Keratinocyte (primary cell): ENCODE data around the gene SEPHS2. TPM values are rescaled to one million over a fixed set of nuclear protein-coding genes. Genes with fewer than 3 reads are reported as not detected.

Experiments
- DNase-seq: peaks from one replicate; pipeline ENCODE4 v3.0.0-alpha.2; 2011; ENCODE audit warnings: low read depth, missing footprints, low spot score
- FAIRE-seq: peaks from 2 replicates; lab custom pipeline; 2011; peaks lifted over from hg19 to GRCh38; lab: Jason Lieb, UNC
- H2AFZ ChIP-seq: 2 replicates; pipeline ENCODE4 v1.6.0; 2012; ENCODE audit warnings: low read length, control low read depth, inconsistent platforms; ENCODE audit not compliant: control insufficient read depth
- H3K27ac ChIP-seq: 2 replicates; pipeline ENCODE4 v1.5.1; 2011; ENCODE audit warnings: low read length; ENCODE audit not compliant: control insufficient read depth, insufficient read depth
- H3K27me3 ChIP-seq: 3 replicates; pipeline ENCODE4 v1.6.0; 2011; ENCODE audit warnings: low read length; ENCODE audit not compliant: control insufficient read depth, insufficient read depth; ENCODE audit errors: extremely low read depth
- H3K36me3 ChIP-seq, 2 experiments: 2 replicates in 1 of 2; 3 replicates in 1 of 2; pipeline ENCODE4 v1.5.1; 2011; ENCODE audit warnings: low read length in 2 of 2, mild to moderate bottlenecking in 1 of 2; ENCODE audit not compliant: control insufficient read depth in 2 of 2, insufficient read depth in 2 of 2; ENCODE audit errors: extremely low read depth in 1 of 2
- H3K4me1 ChIP-seq: 3 replicates; pipeline ENCODE4 v1.5.1; 2011; ENCODE audit warnings: low read length; ENCODE audit not compliant: control insufficient read depth, insufficient read depth; ENCODE audit errors: extremely low read depth
- H3K4me2 ChIP-seq: 3 replicates; pipeline ENCODE4 v1.6.0; 2011; ENCODE audit warnings: low read depth, low read length; ENCODE audit not compliant: control insufficient read depth, insufficient read depth; ENCODE audit errors: extremely low read depth
- H3K4me3 ChIP-seq, 3 experiments: fragments of 200-600 bp in 1 of 3; sonication (generic) in 1 of 3; 2 replicates in 2 of 3; 3 replicates in 1 of 3; pipeline ENCODE4 v1.5.1; 2011 to 2016; ENCODE audit warnings: low read length in 3 of 3, mild to moderate bottlenecking in 3 of 3, control low read depth in 2 of 3, inconsistent platforms in 1 of 3, low read depth in 1 of 3, mixed read lengths in 1 of 3, mixed run types in 1 of 3, moderate library complexity in 1 of 3; ENCODE audit not compliant: control insufficient read depth in 2 of 3, insufficient read depth in 2 of 3; ENCODE audit errors: extremely low read depth in 1 of 3
- H3K79me2 ChIP-seq: 2 replicates; pipeline ENCODE4 v1.6.0; 2012; ENCODE audit warnings: low read length; ENCODE audit not compliant: control insufficient read depth, insufficient read depth
- H3K9ac ChIP-seq: 3 replicates; pipeline ENCODE4 v1.6.0; 2011; ENCODE audit warnings: low read length; ENCODE audit not compliant: control insufficient read depth, insufficient read depth; ENCODE audit errors: extremely low read depth
- H3K9me1 ChIP-seq: 3 replicates; pipeline ENCODE4 v1.6.0; 2011; ENCODE audit warnings: low read length; ENCODE audit not compliant: control insufficient read depth, insufficient read depth; ENCODE audit errors: extremely low read depth
- H3K9me3 ChIP-seq: 2 replicates; pipeline ENCODE4 v1.5.1; 2012; ENCODE audit warnings: low read depth, low read length; ENCODE audit not compliant: control insufficient read depth
- H4K20me1 ChIP-seq: 3 replicates; pipeline ENCODE4 v1.6.0; 2011; ENCODE audit warnings: low read length; ENCODE audit not compliant: control insufficient read depth, insufficient read depth; ENCODE audit errors: extremely low read depth
- EZH2 ChIP-seq: IDR thresholded peaks from one replicate; pipeline ENCODE4 v1.6.1; 2012; ENCODE audit warnings: inconsistent platforms, mild to moderate bottlenecking, low read length, moderate library complexity
- dilution Hi-C: fragments of 300-500 bp; cut with MboI; formaldehyde crosslinking; loops from one replicate; pipeline ENCODE4 v1.7.0; 2020; ENCODE audit warnings: low sequenced_read_pairs; ENCODE audit not compliant: extremely low pct_ligation_motif_present
- polyA plus RNA-seq, 5 experiments: library from polyadenylated mRNA; depleted of rRNA in 3 of 5; stranded (reverse) in 3 of 5; stranded (forward) in 1 of 5; unstranded in 1 of 5; fragments of >200 nt; gene quantifications; 1 replicate in 1 of 5; 2 replicates in 3 of 5; 3 replicates in 1 of 5; pipeline versions ENCODE4 v1.2.1 to v1.2.3, GENCODE V29; 2011 to 2012; ENCODE audit warnings: missing spikeins in 2 of 5, low read depth in 1 of 5, low replicate concordance in 1 of 5
- TF ChIP-seq, protein P1 (sequence below), 3 experiments: IDR thresholded peaks in 1 of 3; conservative IDR thresholded peaks in 1 of 3; optimal IDR thresholded peaks in 1 of 3; 2 replicates in 2 of 3; 3 replicates in 1 of 3; pipeline versions ENCODE3 to v1.5.1; 2011; ENCODE audit warnings: low read length in 3 of 3, mild to moderate bottlenecking in 3 of 3, moderate library complexity in 2 of 3, control low read depth in 1 of 3, inconsistent platforms in 1 of 3; ENCODE audit not compliant: insufficient read depth in 2 of 3; ENCODE audit errors: extremely low read depth in 1 of 3

Gene SEPHS2
- polyA plus RNA-seq, 1 donor (not counting 4 experiments of a cell fraction or from before 2014, with no cell fraction given) = 36.5 TPM

DNA sequence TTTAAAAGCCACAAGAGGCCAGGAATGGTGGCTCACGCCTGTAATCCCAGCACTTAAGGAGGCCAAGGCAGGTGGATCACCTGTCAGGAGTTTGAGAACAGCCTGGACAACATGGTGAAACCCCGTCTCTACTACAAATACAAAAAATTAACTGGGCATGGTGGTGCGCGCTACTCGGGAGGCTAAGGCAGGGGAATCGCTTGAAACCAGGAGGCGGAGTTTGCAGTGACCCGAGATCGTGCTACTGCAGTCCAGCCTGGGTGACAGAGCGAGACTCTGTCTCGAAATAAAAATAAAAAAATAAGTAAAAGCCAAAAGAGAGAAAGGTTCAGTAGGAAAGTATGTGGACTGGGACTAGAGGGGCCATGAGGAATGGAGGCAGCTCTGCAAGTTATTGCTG lies 13.8 kb upstream of the SEPHS2 start:
- TF ChIP-seq, protein P1, sequence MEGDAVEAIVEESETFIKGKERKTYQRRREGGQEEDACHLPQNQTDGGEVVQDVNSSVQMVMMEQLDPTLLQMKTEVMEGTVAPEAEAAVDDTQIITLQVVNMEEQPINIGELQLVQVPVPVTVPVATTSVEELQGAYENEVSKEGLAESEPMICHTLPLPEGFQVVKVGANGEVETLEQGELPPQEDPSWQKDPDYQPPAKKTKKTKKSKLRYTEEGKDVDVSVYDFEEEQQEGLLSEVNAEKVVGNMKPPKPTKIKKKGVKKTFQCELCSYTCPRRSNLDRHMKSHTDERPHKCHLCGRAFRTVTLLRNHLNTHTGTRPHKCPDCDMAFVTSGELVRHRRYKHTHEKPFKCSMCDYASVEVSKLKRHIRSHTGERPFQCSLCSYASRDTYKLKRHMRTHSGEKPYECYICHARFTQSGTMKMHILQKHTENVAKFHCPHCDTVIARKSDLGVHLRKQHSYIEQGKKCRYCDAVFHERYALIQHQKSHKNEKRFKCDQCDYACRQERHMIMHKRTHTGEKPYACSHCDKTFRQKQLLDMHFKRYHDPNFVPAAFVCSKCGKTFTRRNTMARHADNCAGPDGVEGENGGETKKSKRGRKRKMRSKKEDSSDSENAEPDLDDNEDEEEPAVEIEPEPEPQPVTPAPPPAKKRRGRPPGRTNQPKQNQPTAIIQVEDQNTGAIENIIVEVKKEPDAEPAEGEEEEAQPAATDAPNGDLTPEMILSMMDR (optimal IDR thresholded peaks at IDR 0.05 in 1 of 3, IDR thresholded peaks at IDR 0.05 in 1 of 3, conservative IDR thresholded peaks at IDR 0.05 in 1 of 3; ENCODE audit: extremely low read depth in 1 of 3, insufficient read depth in 2 of 3, low read length in 3 of 3) = no peak
- H3K4me2 ChIP-seq = no peak overlapping the region
- no peaks in the 10 kb centered on the region for H3K4me1 ChIP-seq
- dilution Hi-C loops = no loop called here
- no peaks in the 10 kb centered on the region for H3K79me2 ChIP-seq
- H3K9ac ChIP-seq = no peak overlapping the region
- no peak overlapping the region for H3K27ac ChIP-seq
- H3K9me1 ChIP-seq = no peaks in the 10 kb centered on the region
- DNase-seq (no peak), FAIRE-seq (no peak)
- no peaks in the 10 kb centered on the region for H3K27me3 ChIP-seq
- no peaks in the 10 kb centered on the region for H3K36me3 ChIP-seq
- H3K9me3 ChIP-seq = no peaks in the 10 kb centered on the region
- H4K20me1 ChIP-seq = no peaks in the 10 kb centered on the region
- no peak overlapping the region for H3K4me3 ChIP-seq
- no peak overlapping the region for H2AFZ ChIP-seq

DNA sequence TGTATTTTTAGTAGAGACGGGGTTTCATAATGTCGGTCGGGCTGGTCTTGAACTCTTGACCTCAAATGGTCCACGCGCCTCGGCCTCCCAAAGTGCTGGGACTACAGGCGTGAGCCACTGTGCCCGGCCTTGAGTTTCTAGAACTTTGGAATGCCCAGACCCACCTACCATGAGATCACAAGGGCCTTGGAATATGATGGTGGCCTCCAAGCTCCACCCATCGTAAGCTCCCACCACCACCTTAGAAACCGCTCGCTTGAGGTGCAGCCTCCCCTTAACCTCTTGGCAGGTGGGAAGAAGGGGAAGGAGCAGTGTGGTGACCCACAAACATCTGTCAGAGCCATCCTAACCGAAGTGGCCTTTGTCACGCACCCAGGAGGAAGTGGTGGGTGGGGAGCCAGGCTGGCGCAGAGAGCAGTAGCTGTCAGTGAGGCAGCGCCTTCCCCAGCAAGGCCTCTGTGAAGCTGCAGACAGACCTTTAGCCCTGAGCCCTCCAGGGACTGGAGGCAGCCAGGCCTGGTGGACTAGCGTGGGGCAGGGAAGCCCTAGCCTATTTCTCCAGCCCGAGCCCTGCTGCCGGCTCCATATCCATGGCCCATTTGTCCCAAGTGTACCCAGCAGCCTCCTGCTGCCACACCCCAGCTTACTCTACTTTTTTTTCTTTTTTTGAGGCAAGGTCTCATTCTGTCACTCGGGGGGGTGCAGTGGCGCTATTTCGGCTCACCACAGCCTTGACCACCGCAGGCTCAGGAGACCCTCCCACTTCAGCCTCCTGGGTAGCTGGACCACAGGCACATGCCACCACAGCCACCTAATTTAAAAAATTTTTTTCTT lies 13.1 kb upstream of the SEPHS2 start:
- DNase-seq = no peak
- no peaks in the 10 kb centered on the region for H3K36me3 ChIP-seq
- no peak overlapping the region for H3K4me3 ChIP-seq
- no peaks in the 10 kb centered on the region for H3K27me3 ChIP-seq
- no peaks in the 10 kb centered on the region for H3K9me1 ChIP-seq
- TF ChIP-seq EZH2 = no peak
- TF ChIP-seq, protein P1 (optimal IDR thresholded peaks at IDR 0.05 in 1 of 3, IDR thresholded peaks at IDR 0.05 in 1 of 3, conservative IDR thresholded peaks at IDR 0.05 in 1 of 3; ENCODE audit: extremely low read depth in 1 of 3, insufficient read depth in 2 of 3, low read length in 3 of 3) = no peak
- no peaks in the 10 kb centered on the region for H3K79me2 ChIP-seq
- no peaks in the 10 kb centered on the region for H4K20me1 ChIP-seq
- H2AFZ ChIP-seq = no peak overlapping the region
- H3K4me1 ChIP-seq = no peaks in the 10 kb centered on the region
- H3K4me2 ChIP-seq = no peak overlapping the region
- no peak overlapping the region for H3K27ac ChIP-seq
- no peaks in the 10 kb centered on the region for H3K9me3 ChIP-seq
- FAIRE-seq = no peak
- no peak overlapping the region for H3K9ac ChIP-seq
- dilution Hi-C loops = no loop called here
